HG03469 (cell line): ENCODE data around the gene KRT13.
"Not testable (repeated sequence)": the region's sequence is repeated elsewhere in the genome, so short reads cannot be mapped to it uniquely, and the experiment has no call there.

Source experiments
- ATAC-seq: cut with Tn5 transposase; IDR thresholded peaks from one replicate; pipeline ENCODE4 v1.9.1; 2021; ENCODE audit warnings: mild to moderate bottlenecking, moderate library complexity, moderate number of reproducible peaks; ENCODE audit not compliant: unreplicated experiment

The KRT13 gene

GRCh38 chr17:41505007-41505808 lies at the start of gene KRT13:
Gene KRT13, minus strand, starts transcription at chr17:41505612. Its CDS starts 62 bp downstream, at chr17:41505550.
- no peak for ATAC-seq

- no peak for ATAC-seq
Measured at GRCh38 chr17:41553987-41554680, 48.7 kb upstream of the KRT13 start.

GRCh38 chr17:41553176-41553575 lies 47.8 kb upstream of the KRT13 start:
- no peak for ATAC-seq

- ATAC-seq = no peak
Measured at GRCh38 chr17:41552455-41552854, 47.0 kb upstream of the KRT13 start.

GRCh38 chr17:41551365-41551764 lies 46.0 kb upstream of the KRT13 start:
- no peak for ATAC-seq

- ATAC-seq = no peak
Measured at GRCh38 chr17:41549596-41550039, 44.2 kb upstream of the KRT13 start.

- no peak for ATAC-seq
Measured at GRCh38 chr17:41548844-41549595, 43.6 kb upstream of the KRT13 start.

GRCh38 chr17:41547921-41548843 lies 42.8 kb upstream of the KRT13 start:
- no peak for ATAC-seq

GRCh38 chr17:41547378-41547841 lies 42.0 kb upstream of the KRT13 start:
- ATAC-seq = no peak

GRCh38 chr17:41546819-41547218 lies 41.4 kb upstream of the KRT13 start:
- ATAC-seq = no peak

GRCh38 chr17:41545829-41546410 lies 40.5 kb upstream of the KRT13 start:
- no peak for ATAC-seq

GRCh38 chr17:41544935-41545334 lies 39.5 kb upstream of the KRT13 start:
- ATAC-seq = no peak

GRCh38 chr17:41544491-41544892 lies 39.1 kb upstream of the KRT13 start:
- ATAC-seq = no peak

GRCh38 chr17:41542786-41543185 lies 37.4 kb upstream of the KRT13 start:
- not testable (repeated sequence) for ATAC-seq

GRCh38 chr17:41542357-41542756 lies 36.9 kb upstream of the KRT13 start:
- no peak for ATAC-seq

- ATAC-seq = no peak
Measured at GRCh38 chr17:41540921-41541625, 35.7 kb upstream of the KRT13 start.

- ATAC-seq = no peak
Measured at GRCh38 chr17:41539979-41540701, 34.7 kb upstream of the KRT13 start.

GRCh38 chr17:41539071-41539492 lies 33.7 kb upstream of the KRT13 start:
- no peak for ATAC-seq
